ENCODE data around the gene TTC21B.

Gene TTC21B

DNA sequence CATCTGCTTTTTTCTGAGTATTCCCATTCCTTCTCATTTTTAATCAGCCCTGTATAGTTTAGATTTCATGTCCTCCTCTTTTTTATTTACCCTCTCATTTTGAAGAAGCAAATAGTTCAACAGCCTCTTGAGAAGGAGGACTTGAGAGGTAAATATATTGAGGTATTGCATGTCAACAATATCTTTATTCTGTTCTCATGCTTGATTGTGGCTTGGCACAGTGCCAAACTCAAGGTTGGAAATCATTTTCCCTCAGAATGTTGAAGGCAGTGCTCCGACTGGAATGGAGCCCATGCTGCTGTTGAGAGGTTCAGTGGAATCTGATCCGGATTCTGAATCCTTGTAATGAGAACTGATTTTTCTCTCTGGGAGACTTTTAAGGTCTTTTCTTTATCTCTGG is 128.5 kb downstream of the TTC21B start:
- Mint-ChIP-seq H3K4me1 (peaks cover 4% of the 10 kb centered on the region), H3K36me3 (no peaks in the 10 kb centered on the region), H3K9me3 (no peaks in the 10 kb centered on the region), H3K27ac (no peak overlapping the region), H3K27me3 (no peaks in the 10 kb centered on the region), H3K4me3 (no peak overlapping the region)
- no peak for DNase-seq (ENCODE audit: low spot score in 2 of 2)
- ATAC-seq (ENCODE audit: low read depth) = no peak

Data from memory B cell (primary cell).